Measurements from ENCODE around the gene RTP3. TPM values are rescaled to one million over a fixed set of nuclear protein-coding genes. Genes with fewer than 3 reads are reported as not detected.
A peak's percentile ranks its signal among the peaks of the same experiment; 100 is the strongest.

The RTP3 gene
- total and polyA plus RNA-seq, 2 of the 4 experiments (the other 2 are of a cell fraction), result 0.18 to 0.26 TPM

- Histone ChIP-seq H2BK5ac (ENCODE audit: low read depth, low read length, poor library complexity, severe bottlenecking) (no peak overlapping the region), H3K18ac (ENCODE audit: low read depth, low read length) (no peak overlapping the region), H4K20me1 (ENCODE audit: insufficient read depth, low read length) (no peaks in the 10 kb centered on the region), H3K27ac (ENCODE audit: insufficient read depth, low read length) (no peak overlapping the region), H2BK120ac (ENCODE audit: low read depth, low read length) (peak overlapping the region; percentile 71; the same call in 1 of the 2 replicates), H3K36me3 (ENCODE audit: control insufficient read depth, insufficient read depth, low read length) (no peaks in the 10 kb centered on the region), H3K9me3 (ENCODE audit: control insufficient read depth, insufficient read depth, low read length) (no peaks in the 10 kb centered on the region), H4K8ac (ENCODE audit: low read depth in 2 of 2, low read length in 2 of 2) (no peak overlapping the region), H3K4me3 (ENCODE audit: insufficient read depth, low read depth, low read length) (no peak overlapping the region), H2BK15ac (ENCODE audit: low read depth, low read length) (no peak overlapping the region), H3K4me2 (ENCODE audit: low read depth, low read length) (no peak overlapping the region), H2AK9ac (replicated peaks; ENCODE audit: low read depth, low read length, poor library complexity) (no peak overlapping the region), H3K79me1 (ENCODE audit: low read depth in 1 of 2, low read length in 2 of 2) (no peaks in the 10 kb centered on the region), H2AFZ (replicated peaks; ENCODE audit: low read length, poor library complexity) (no peak overlapping the region), H3K4ac (ENCODE audit: low read depth, low read length) (peak overlapping the region; percentile 17; the same call in 1 of the 2 replicates), H3K4me1 (ENCODE audit: control insufficient read depth, insufficient read depth, low read length) (peaks cover 4% of the 10 kb centered on the region), H3K9ac (ENCODE audit: low read depth, low read length) (no peak overlapping the region), H3K56ac (ENCODE audit: extremely low read depth, insufficient read depth, low read length) (no peak overlapping the region), H2AK5ac (ENCODE audit: low read depth, low read length) (peak overlapping the region; percentile 49; the same call in 1 of the 2 replicates), H3K23ac (ENCODE audit: low read depth, low read length) (no peak overlapping the region), H3K27me3 (ENCODE audit: control insufficient read depth, insufficient read depth, low read length) (no peaks in the 10 kb centered on the region), H3K14ac (replicated peaks; ENCODE audit: low read depth, low read length) (no peak overlapping the region), H2BK20ac (ENCODE audit: low read depth, low read length) (peak overlapping the region; percentile 66; the same call in 1 of the 2 replicates), H4K91ac (ENCODE audit: insufficient read depth, low read depth, low read length) (no peak overlapping the region; the same call in 1 of the 2 replicates), H4K5ac (ENCODE audit: low read depth, low read length) (no peak overlapping the region), H3K9me1 (ENCODE audit: insufficient read depth, low read length) (peaks cover 8% of the 10 kb centered on the region)
- 86% methylated on average over 1 of the region's 2 CpGs; no CpG with 5 or more reads in 1 of the 2 experiments for WGBS, 2 experiments (ENCODE audit: extremely low coverage in 2 of 2, insufficient read length in 1 of 2)
- in situ Hi-C loops (cut with MboI; ENCODE audit: low sequenced_read_pairs), result loop anchor here (25.0 kb wide), 1 partner anchor 403 kb away; the partner anchor contains the start of gene PTH1R
- ChIA-PET POLR2A (ENCODE audit: unreplicated experiment) (interaction anchor here (0.5 kb wide), 1 partner anchor 525 kb away, joined by 4 read pairs; no protein-coding TSS in a partner anchor), CTCF (interaction anchor here (0.6 to 1.6 kb wide), 2 partner anchors 74 to 178 kb away, joined by 5 read pairs; no protein-coding TSS in a partner anchor)
- DNase-seq, result no peak
- dilution Hi-C loops (cut with HindIII; ENCODE audit: low sequenced_read_pairs, unreplicated experiment), result no loop called here
- no TSS peak for BruUV-seq (replicated peaks)
- intact Hi-C loops (cut with micrococcal nuclease), result no loop called here
- ATAC-seq (ENCODE audit: low read depth), result no peak
- TF ChIP-seq RAD21 (IDR thresholded peaks at IDR 0.05; ENCODE audit: low read length) (no peak), NFE2L2 (IDR thresholded peaks at IDR 0.05; ENCODE audit: low read depth, low read length) (no peak), FOS (IDR thresholded peaks at IDR 0.05; ENCODE audit: low read depth, low read length) (no peak), USF2 (IDR thresholded peaks at IDR 0.05; ENCODE audit: low read depth, low read length) (no peak), CHD1 (IDR thresholded peaks at IDR 0.05; ENCODE audit: low read depth, low read length) (no peak), RFX5 (IDR thresholded peaks at IDR 0.05; ENCODE audit: low read depth, low read length) (no peak), ELK1 (IDR thresholded peaks at IDR 0.05; ENCODE audit: borderline replicate concordance, low read depth, low read length) (no peak), RCOR1 (IDR thresholded peaks at IDR 0.05; ENCODE audit: insufficient replicate concordance, low read length) (no peak), CTCF (conservative IDR thresholded peaks at IDR 0.05; ENCODE audit: low read depth, low read length) (no peak), MAFK (IDR thresholded peaks at IDR 0.05; ENCODE audit: low read depth, low read length) (no peak), POLR2A (IDR thresholded peaks at IDR 0.05; ENCODE audit: low read depth, low read length) (no peak), BHLHE40 (IDR thresholded peaks at IDR 0.05; ENCODE audit: low read depth, low read length) (no peak), SMC3 (IDR thresholded peaks at IDR 0.05; ENCODE audit: low read depth, low read length) (no peak), CEBPB (IDR thresholded peaks at IDR 0.05; ENCODE audit: low read depth, low read length) (no peak), MXI1 (IDR thresholded peaks at IDR 0.05; ENCODE audit: borderline replicate concordance, low read depth, low read length) (no peak)
Measured at GRCh38 chr3:46483825-46484224, 14.0 kb upstream of the RTP3 start.

All from IMR-90 (cell line).